Body of pancreas (tissue), 4 donors: Measurements from ENCODE around the gene MERTK. TPM values are rescaled to one million over a fixed set of nuclear protein-coding genes. Genes with fewer than 3 reads are reported as not detected.
A peak's percentile ranks its signal among the peaks of the same experiment; 100 is the strongest.

Experiments
- ATAC-seq: fragments of 150-250 bp; one replicate; pipeline ENCODE4 v1.9.1; 2016
- DNase-seq, 4 donors: peaks; one replicate each; pipeline ENCODE4 v3.0.0-alpha.2; 2019
- H3K27ac ChIP-seq, 4 donors: fragments of 200-600 bp; sonication (generic); 1 replicate in 3 of 4; 2 replicates in 1 of 4; pipeline versions ENCODE4 v1.5.1 to v1.6.1; 2016 to 2019; ENCODE audit warnings: mild to moderate bottlenecking in 1 of 4, mixed read lengths in 1 of 4, moderate library complexity in 1 of 4
- H3K27me3 ChIP-seq, 2 donors: fragments of 200-600 bp; sonication (generic); one replicate each; pipeline ENCODE4 v1.6.0; 2016; ENCODE audit warnings: mild to moderate bottlenecking in 1 of 2
- H3K36me3 ChIP-seq, 2 donors: fragments of 200-600 bp; sonication (generic); replicated peaks in 1 of 2; 2 replicates each; pipeline ENCODE4 v1.5.1; 2016; ENCODE audit warnings: low read depth in 2 of 2; ENCODE audit not compliant: insufficient read depth in 1 of 2
- H3K4me1 ChIP-seq: fragments of 200-600 bp; sonication (generic); one replicate; pipeline ENCODE4 v1.6.0; 2016
- H3K4me3 ChIP-seq, 2 donors: fragments of 200-600 bp; sonication (generic); 1 replicate in 1 of 2; 2 replicates in 1 of 2; pipeline ENCODE4 v1.5.1; 2016 to 2019
- H3K9me3 ChIP-seq, 3 donors: fragments of 200-600 bp; sonication (generic); 1 replicate in 2 of 3; 2 replicates in 1 of 3; pipeline ENCODE4 v1.5.1; 2016
- POLR2A ChIP-seq, 3 donors: fragments of 450-650 bp; IDR thresholded peaks; one replicate each; pipeline ENCODE4 v1.6.1; 2016; ENCODE audit warnings: antibody characterized with exemption in 3 of 3, mild to moderate bottlenecking in 2 of 3
- WGBS, 2 donors: methylation state at CpG; one replicate each; pipeline ENCODE4 v1.1.5; 2017; 5-methylcytosine and 5-hydroxymethylcytosine counted together
- intact Hi-C: fragments of 100-400 bp; cut with DNase I; formaldehyde crosslinking; loops from one replicate; pipeline ENCODE4 v1.15.1; 2023
- total RNA-seq, 2 donors: library from RNA; depleted of rRNA; stranded (reverse); fragments of >200 nt; gene quantifications; one replicate each; pipeline ENCODE4 v1.1.0, GENCODE V29; 2016
- TF ChIP-seq, protein P1 (sequence below), 7 experiments: fragments of 450-650 bp in 4 of 7; fragments of 200-600 bp in 3 of 7; sonication (generic) in 3 of 7; IDR thresholded peaks; one replicate each; pipeline ENCODE4 v1.5.1; 2016 to 2019; ENCODE audit warnings: antibody characterized with exemption in 7 of 7

Gene MERTK
- total RNA-seq, 2 donors from 2014 or later: 7.9 to 9.6 TPM

- DNase-seq (peak in 1 of 4 donors; percentile 38), ATAC-seq (no peak)
- Histone ChIP-seq H3K36me3 (no peaks in the 10 kb centered on the region), H3K27me3 (no peaks in the 10 kb centered on the region), H3K27ac (no peak overlapping the region), H3K9me3 (no peaks in the 10 kb centered on the region), H3K4me3 (no peak overlapping the region), H3K4me1 (no peaks in the 10 kb centered on the region)
- WGBS, 2 donors: 45 to 69% methylated on average over 5 of the region's 5 CpGs
- intact Hi-C loops: no loop called here
- TF ChIP-seq, protein P1, sequence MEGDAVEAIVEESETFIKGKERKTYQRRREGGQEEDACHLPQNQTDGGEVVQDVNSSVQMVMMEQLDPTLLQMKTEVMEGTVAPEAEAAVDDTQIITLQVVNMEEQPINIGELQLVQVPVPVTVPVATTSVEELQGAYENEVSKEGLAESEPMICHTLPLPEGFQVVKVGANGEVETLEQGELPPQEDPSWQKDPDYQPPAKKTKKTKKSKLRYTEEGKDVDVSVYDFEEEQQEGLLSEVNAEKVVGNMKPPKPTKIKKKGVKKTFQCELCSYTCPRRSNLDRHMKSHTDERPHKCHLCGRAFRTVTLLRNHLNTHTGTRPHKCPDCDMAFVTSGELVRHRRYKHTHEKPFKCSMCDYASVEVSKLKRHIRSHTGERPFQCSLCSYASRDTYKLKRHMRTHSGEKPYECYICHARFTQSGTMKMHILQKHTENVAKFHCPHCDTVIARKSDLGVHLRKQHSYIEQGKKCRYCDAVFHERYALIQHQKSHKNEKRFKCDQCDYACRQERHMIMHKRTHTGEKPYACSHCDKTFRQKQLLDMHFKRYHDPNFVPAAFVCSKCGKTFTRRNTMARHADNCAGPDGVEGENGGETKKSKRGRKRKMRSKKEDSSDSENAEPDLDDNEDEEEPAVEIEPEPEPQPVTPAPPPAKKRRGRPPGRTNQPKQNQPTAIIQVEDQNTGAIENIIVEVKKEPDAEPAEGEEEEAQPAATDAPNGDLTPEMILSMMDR (IDR thresholded peaks at IDR 0.05): no peak
- TF ChIP-seq POLR2A (IDR thresholded peaks at IDR 0.05): no peak
Measured at GRCh38 chr2:111995148-111995547, 96.7 kb downstream of the MERTK start.

- Histone ChIP-seq H3K4me3 (no peak overlapping the region), H3K9me3 (no peaks in the 10 kb centered on the region), H3K27me3 (no peaks in the 10 kb centered on the region), H3K4me1 (no peaks in the 10 kb centered on the region), H3K36me3 (no peaks in the 10 kb centered on the region), H3K27ac (no peak overlapping the region)
- ATAC-seq: no peak
- WGBS, 2 donors: 71 to 79% methylated on average over 4 of the region's 4 CpGs
- TF ChIP-seq, protein P1 (IDR thresholded peaks at IDR 0.05): no peak
- TF ChIP-seq POLR2A (IDR thresholded peaks at IDR 0.05): no peak
- DNase-seq: no peak
- intact Hi-C loops: no loop called here
Measured at GRCh38 chr2:111999809-112000208, 101.4 kb downstream of the MERTK start.

- WGBS, 2 donors: 77% methylated on average over 5 of the region's 5 CpGs
- Histone ChIP-seq H3K36me3 (no peaks in the 10 kb centered on the region), H3K4me1 (no peaks in the 10 kb centered on the region), H3K27ac (peak overlapping the region in 1 of 4 donors; percentile 12), H3K4me3 (no peak overlapping the region), H3K27me3 (no peaks in the 10 kb centered on the region), H3K9me3 (no peaks in the 10 kb centered on the region)
- DNase-seq (no peak), ATAC-seq (no peak)
- TF ChIP-seq POLR2A (IDR thresholded peaks at IDR 0.05): no peak
- TF ChIP-seq, protein P1 (IDR thresholded peaks at IDR 0.05): no peak
- intact Hi-C loops: no loop called here
Measured at GRCh38 chr2:112000399-112001135, 102.2 kb downstream of the MERTK start.

GRCh38 chr2:112001136-112001715 lies 102.8 kb downstream of the MERTK start:
- H3K27me3 ChIP-seq: no peaks in the 10 kb centered on the region
- no peaks in the 10 kb centered on the region for H3K4me1 ChIP-seq
- H3K27ac ChIP-seq: peak overlapping the region in 1 of 4 donors; percentile 12
- 66 to 76% methylated on average over 4 of the region's 4 CpGs for WGBS, 2 donors
- DNase-seq: peak in 1 of 4 donors; percentile 42
- ATAC-seq: no peak
- no peaks in the 10 kb centered on the region for H3K36me3 ChIP-seq
- H3K4me3 ChIP-seq: no peak overlapping the region
- H3K9me3 ChIP-seq: no peaks in the 10 kb centered on the region
- intact Hi-C loops: no loop called here
- TF ChIP-seq POLR2A (IDR thresholded peaks at IDR 0.05): no peak
- TF ChIP-seq, protein P1 (IDR thresholded peaks at IDR 0.05): no peak
